SU-DHL-6 (cell line): Measurements from ENCODE around the gene EBP.

Experiments used
- EZH2phosphoT487 ChIP-seq: fragments of 200-600 bp; sonication (generic), shearing (Covaris generic); conservative IDR thresholded peaks from 2 replicates; pipeline ENCODE4 v1.6.1; 2018; ENCODE audit warnings: mild to moderate bottlenecking, antibody characterized with exemption, low read length, moderate library complexity, mixed read lengths
- TF ChIP-seq, protein P1 (sequence below): fragments of 200-600 bp; sonication (generic); IDR thresholded peaks from one replicate; pipeline ENCODE4 v1.5.1; 2017; ENCODE audit warnings: antibody characterized with exemption, mild to moderate bottlenecking, low read length, moderate library complexity; ENCODE audit not compliant: insufficient read depth, poor library complexity, severe bottlenecking

DNA sequence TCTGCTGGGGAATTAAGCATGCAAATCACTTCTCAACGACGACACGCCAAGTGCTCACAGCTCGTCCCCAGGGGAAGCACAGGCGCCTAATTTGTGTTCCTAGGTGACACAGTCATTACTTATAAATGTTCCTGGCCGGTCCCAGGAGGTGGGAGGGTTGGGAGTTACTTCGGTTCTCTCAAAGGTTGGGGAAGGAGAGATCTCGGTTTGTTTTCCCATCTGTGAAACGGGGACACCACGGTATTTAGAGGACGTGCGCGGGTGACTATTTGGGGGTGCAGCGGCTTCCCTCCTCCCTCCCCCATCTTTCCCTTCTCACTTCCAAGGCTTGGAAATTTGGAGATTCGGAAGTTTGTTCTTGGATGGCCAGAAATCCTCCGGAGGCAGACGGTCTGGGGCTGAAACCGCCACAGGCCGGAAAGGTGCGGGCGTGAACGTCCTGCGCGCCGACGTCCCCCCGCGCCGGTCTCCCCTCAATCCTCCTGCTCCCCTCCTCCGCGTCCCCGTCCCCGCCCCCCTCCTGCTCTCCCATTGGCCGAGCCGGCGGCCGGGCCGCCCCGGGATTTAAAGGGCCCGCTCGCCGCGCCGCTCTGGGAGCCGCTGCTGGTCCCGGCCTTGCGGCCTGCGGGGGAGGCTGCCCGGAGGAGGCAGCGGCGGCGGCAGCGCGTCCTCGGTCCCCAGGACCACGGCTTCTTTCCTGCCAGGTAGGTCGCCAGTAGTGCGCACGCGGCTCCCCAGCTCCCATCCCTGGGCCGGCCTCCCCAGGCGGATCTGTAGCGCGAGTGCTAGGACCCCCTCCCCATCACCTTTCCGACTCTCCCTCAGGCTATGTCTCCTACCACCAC, 13.0 kb upstream of the EBP start, which contains the start of gene PORCN:
- TF ChIP-seq, protein P1, sequence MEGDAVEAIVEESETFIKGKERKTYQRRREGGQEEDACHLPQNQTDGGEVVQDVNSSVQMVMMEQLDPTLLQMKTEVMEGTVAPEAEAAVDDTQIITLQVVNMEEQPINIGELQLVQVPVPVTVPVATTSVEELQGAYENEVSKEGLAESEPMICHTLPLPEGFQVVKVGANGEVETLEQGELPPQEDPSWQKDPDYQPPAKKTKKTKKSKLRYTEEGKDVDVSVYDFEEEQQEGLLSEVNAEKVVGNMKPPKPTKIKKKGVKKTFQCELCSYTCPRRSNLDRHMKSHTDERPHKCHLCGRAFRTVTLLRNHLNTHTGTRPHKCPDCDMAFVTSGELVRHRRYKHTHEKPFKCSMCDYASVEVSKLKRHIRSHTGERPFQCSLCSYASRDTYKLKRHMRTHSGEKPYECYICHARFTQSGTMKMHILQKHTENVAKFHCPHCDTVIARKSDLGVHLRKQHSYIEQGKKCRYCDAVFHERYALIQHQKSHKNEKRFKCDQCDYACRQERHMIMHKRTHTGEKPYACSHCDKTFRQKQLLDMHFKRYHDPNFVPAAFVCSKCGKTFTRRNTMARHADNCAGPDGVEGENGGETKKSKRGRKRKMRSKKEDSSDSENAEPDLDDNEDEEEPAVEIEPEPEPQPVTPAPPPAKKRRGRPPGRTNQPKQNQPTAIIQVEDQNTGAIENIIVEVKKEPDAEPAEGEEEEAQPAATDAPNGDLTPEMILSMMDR, result no peak
- TF ChIP-seq EZH2phosphoT487, result no peak
